Urinary bladder (tissue), 4 donors: ENCODE data around the gene STUM. TPM values are rescaled to one million over a fixed set of nuclear protein-coding genes. Genes with fewer than 3 reads are reported as not detected.
"Not testable (repeated sequence)": the region's sequence is repeated elsewhere in the genome, so short reads cannot be mapped to it uniquely, and the experiment has no call there.

ENCODE experiments used
- DNase-seq: peaks from one replicate; pipeline ENCODE4 v3.0.0-alpha.2; 2015; ENCODE audit errors: extremely low spot score
- H3K27ac ChIP-seq: one replicate; pipeline ENCODE4 v1.5.1; 2013; ENCODE audit warnings: low read depth, mild to moderate bottlenecking, moderate library complexity
- H3K36me3 ChIP-seq: one replicate; pipeline ENCODE4 v1.6.1; 2013; ENCODE audit warnings: mild to moderate bottlenecking, moderate library complexity; ENCODE audit not compliant: insufficient read depth
- H3K4me1 ChIP-seq: one replicate; pipeline ENCODE4 v1.6.1; 2013; ENCODE audit warnings: mild to moderate bottlenecking, moderate library complexity; ENCODE audit not compliant: insufficient read depth
- H3K4me3 ChIP-seq: one replicate; pipeline ENCODE4 v1.5.1; 2013; ENCODE audit warnings: low read depth, low read length
- WGBS: extraction: QIAGEN DNeasy Blood & Tissue Kit; methylation state at CpG from one replicate; pipeline ENCODE4 v1.1.7; 2013; 5-methylcytosine and 5-hydroxymethylcytosine counted together
- polyA plus RNA-seq: library from polyadenylated mRNA; stranded (reverse); fragments of 200-250 nt; gene quantifications from one replicate; pipeline ENCODE4 v1.2.3, GENCODE V29; 2013
- total RNA-seq: library from RNA; depleted of rRNA; stranded (reverse); fragments of >200 nt; gene quantifications from one replicate; pipeline ENCODE4 v1.2.3, GENCODE V29; 2014
- donor health status: healthy with polysubstance abuse.
- donor health status: healthy.

The STUM gene
- total and polyA plus RNA-seq, 2 donors: 2.5 to 18.8 TPM

- no peak overlapping the region for H3K4me3 ChIP-seq
- 90% methylated on average over 1 of the region's 1 CpG for WGBS
- no peaks in the 10 kb centered on the region for H3K36me3 ChIP-seq
- H3K27ac ChIP-seq: no peak overlapping the region
- no peaks in the 10 kb centered on the region for H3K4me1 ChIP-seq
- DNase-seq: no peak
These were observed 88.2 kb downstream of the STUM start for GRCh38 chr1:226636847-226637096.

DNA sequence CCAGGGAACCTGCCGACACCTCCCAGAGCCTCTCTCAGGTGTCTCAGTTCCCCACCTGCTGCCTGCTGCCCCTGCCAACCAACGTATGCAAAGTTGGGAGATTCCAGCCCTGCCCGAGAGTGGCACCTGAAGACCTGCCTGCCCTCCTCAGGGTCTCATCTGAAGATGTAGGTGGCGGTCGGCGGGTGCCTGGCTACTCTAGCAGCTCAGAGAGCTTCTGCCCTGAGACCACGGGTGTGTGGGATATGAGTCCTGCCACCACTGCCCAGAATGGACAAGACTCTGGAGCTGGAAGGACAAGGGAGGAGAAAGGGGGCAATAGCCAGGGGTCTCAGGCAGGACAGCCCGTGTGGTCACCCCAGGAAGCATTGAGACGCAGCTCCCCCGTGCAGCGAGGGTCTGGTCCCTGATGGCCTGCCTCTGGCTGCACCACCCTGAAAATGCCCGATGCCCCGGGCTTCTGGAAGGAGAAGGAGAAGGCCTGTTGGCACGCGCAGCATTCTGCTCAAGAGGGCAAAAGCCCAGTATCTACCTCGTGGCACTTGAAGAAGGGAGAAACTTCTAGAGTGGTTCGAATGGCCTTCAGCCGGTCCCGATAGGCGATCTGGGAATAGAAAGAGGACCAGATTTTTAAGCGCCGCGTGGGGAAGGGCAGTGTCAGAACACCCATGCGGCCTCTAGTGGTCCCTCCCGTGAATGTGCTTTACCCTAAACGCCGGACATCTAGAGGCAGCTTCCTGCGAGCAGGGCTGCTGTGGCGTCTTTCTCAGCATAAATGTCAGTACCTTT, 88.8 kb downstream of the STUM start:
- H3K4me1 ChIP-seq: no peaks in the 10 kb centered on the region
- 65% methylated on average over 29 of the region's 29 CpGs for WGBS
- no peak overlapping the region for H3K27ac ChIP-seq
- no peak for DNase-seq
- no peak overlapping the region for H3K4me3 ChIP-seq
- H3K36me3 ChIP-seq: no peaks in the 10 kb centered on the region

DNA sequence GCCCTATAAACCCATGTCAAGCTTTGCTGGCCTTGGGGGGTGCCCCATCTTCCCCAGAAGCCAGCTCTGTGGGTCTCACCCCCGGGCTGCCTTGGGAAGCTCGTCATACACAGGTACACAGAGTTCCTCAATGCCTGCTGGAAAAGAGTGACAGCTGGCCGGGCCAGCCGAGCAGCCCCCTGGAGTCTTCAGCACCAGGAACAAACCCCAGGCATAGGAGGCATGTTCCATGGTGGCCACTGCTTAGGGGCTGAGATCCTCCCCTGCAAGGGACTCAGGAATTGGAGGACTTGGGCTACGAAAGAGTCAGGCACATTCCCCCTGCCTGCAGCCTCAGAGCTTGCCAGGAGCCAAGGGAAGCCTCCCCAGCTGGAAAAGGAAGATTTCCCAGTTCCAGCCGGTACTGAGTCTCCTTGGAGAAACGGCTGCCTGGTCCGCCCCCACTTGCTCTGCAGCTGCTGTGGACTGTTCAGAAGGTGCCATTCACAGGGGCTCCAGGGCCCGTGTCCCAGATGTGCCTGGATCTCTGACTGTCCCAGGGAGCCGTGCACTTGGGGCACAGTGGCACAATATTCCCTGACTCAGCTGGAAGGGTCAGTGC, 89.5 kb downstream of the STUM start:
- Histone ChIP-seq H3K36me3 (no peaks in the 10 kb centered on the region), H3K4me3 (no peak overlapping the region)
- WGBS: 50% methylated on average over 10 of the region's 10 CpGs

GRCh38 chr1:226638608-226639007, 90.0 kb downstream of the STUM start:
- Histone ChIP-seq H3K4me1 (no peaks in the 10 kb centered on the region), H3K4me3 (no peak overlapping the region), H3K27ac (no peak overlapping the region), H3K36me3 (no peaks in the 10 kb centered on the region)
- WGBS: 83% methylated on average over 16 of the region's 16 CpGs
- no peak for DNase-seq

More for the DNA sequence above, 89.5 kb downstream of the STUM start:
- no peaks in the 10 kb centered on the region for H3K4me1 ChIP-seq
- no peak overlapping the region for H3K27ac ChIP-seq
- no peak for DNase-seq

DNA sequence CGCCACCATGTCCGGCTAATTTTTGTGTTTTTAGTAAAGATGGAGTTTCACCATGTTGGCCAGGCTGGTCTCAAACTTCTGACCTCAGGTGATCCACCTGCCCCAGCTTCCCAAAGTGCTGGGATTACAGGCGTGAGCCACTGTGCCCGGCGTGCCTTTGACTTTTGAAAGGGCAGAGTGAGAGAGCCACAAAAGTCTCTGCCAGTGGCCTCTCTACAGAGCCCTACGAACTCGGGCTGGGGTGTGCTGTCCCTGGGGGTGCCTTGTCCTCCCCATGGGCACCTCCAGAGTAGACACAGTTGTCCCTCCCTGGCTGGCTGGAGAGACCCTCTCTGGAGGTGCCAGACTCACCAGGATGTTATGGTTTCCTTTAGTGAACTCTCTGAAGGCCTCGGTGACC, 90.6 kb downstream of the STUM start:
- not testable (repeated sequence) for H3K36me3 ChIP-seq, H3K27ac ChIP-seq, H3K4me3 ChIP-seq, DNase-seq, H3K4me1 ChIP-seq
- 93% methylated on average over 8 of the region's 8 CpGs for WGBS

GRCh38 chr1:226639631-226640061, 91.1 kb downstream of the STUM start:
- no peak overlapping the region for H3K27ac ChIP-seq
- H3K36me3 ChIP-seq: no peaks in the 10 kb centered on the region
- 95% methylated on average over 18 of the region's 18 CpGs for WGBS

DNA sequence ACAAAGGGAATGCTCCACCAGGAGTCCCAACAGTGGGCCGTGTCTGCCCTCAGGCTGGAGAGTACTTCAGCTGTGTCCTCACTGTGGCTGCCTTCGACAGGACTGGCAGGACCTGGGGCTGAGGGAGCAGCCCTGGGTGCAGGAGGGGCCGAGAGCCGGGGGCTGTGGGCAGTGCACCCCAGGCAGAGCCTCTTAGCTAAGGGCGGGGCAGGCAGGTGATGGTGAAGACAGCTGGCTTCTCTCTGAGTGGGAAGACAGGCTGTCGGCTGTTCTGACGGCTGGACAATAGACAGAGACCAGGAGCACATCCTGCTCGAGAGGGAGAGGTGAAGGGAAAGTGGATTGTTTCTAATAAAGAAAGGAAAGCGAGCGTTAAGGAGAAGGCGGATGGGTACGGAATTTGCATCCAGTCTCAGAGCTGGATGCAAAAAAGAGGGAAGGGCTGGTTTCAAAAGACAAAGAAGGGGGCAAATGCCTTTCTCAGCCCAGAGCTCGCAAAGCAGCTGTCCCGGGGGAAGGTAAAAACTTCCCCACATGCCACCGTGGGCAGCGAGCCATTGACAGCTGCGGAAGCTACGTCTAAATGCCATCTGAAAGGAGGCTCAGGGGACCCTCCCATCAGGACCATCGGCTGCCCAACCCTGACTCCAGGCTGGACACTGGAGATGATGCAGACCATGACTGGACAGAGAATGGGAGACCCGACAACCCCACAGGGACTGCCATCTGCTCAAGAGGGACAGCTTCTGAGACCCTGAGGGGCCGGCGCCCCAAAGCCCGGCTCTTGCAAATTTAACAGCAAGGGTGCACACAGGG, 92.0 kb downstream of the STUM start:
- Histone ChIP-seq H3K36me3 (no peaks in the 10 kb centered on the region), H3K27ac (no peak overlapping the region), H3K4me3 (no peak overlapping the region), H3K4me1 (no peaks in the 10 kb centered on the region)
- 86% methylated on average over 23 of the region's 23 CpGs for WGBS
- DNase-seq: no peak

More at GRCh38 chr1:226639631-226640061, 91.1 kb downstream of the STUM start:
- H3K4me3 ChIP-seq: no peak overlapping the region
- H3K4me1 ChIP-seq: no peaks in the 10 kb centered on the region
- DNase-seq: no peak

DNA sequence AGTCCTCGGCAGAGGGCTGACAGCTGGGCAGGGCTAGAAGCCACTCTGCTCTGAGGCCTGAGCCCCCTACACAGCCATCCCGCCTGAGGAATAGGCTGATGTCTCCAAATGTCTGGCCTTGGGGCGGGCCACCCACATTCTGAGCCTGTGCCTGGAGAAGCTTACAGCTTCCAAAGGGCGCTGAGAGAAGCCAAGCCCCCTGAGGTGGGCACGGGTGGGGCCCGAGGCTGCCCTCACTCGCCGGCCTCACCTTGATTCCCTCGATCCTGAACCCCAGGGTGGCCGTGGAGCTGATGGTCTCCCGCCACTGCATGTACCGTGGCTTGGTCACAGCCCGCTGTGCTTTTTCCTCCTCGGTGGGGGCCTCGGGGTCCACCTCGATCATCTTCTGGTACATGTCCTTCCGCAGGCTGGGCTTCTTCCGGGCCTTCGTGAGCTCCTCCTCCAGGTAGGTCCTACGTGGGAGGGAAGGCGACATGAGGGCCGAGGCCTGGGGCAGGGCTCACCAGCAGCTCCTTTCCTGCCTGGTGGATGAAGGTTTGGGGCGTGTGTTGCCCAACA, 93.2 kb downstream of the STUM start:
- 93% methylated on average over 23 of the region's 23 CpGs for WGBS
- H3K36me3 ChIP-seq: no peaks in the 10 kb centered on the region
- no peaks in the 10 kb centered on the region for H3K4me1 ChIP-seq
- DNase-seq: no peak
- no peak overlapping the region for H3K4me3 ChIP-seq
- H3K27ac ChIP-seq: no peak overlapping the region

DNA sequence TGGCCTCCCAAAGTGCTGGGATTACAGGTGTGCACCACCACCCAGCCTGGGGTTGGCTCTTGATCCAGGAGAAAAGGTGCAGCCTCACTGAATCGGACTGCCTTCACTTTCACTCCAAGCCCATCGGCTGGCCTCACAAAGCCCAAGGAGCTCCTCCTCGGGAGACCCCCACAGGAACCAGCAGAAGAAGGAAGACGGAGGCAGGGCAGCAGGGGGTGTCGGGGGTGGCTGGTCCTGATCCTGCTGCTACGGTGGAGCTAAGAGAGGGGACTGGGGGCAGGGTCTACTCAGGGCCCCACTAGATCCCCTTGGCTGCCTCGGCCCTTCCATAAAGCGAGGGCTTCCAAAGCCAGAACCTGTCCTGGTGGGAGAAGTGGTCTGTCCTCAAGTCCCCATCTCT, 93.9 kb downstream of the STUM start:
- no peaks in the 10 kb centered on the region for H3K36me3 ChIP-seq
- no peak overlapping the region for H3K4me3 ChIP-seq
- no peaks in the 10 kb centered on the region for H3K4me1 ChIP-seq
- no peak overlapping the region for H3K27ac ChIP-seq
- 96% methylated on average over 8 of the region's 8 CpGs for WGBS
- no peak for DNase-seq

DNA sequence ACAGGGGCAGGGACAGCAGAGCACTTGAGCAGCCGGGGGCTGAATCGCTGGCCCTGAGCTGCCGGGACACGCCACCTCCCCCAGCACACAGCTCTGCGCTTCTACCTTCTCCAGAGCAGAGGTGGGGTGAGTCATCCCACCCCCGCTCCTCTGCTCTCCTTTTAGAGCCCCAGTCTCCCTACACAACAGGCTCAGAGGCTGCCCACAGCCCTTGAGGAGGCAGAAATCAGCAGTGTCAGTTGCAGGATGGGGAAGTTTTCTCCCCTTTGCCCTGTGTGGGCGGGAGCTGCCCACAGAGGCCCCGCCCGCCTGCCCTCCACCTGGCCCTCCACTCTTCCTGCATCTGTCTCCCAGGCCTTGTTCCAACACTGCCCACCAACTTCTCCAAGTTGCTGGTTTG, 94.6 kb downstream of the STUM start:
- WGBS: 69% methylated on average over 9 of the region's 9 CpGs
- no peak for DNase-seq
- H3K27ac ChIP-seq: no peak overlapping the region
- H3K4me1 ChIP-seq: no peaks in the 10 kb centered on the region
- no peak overlapping the region for H3K4me3 ChIP-seq
- H3K36me3 ChIP-seq: no peaks in the 10 kb centered on the region

GRCh38 chr1:226643611-226644540, 95.3 kb downstream of the STUM start:
- H3K36me3 ChIP-seq: no peaks in the 10 kb centered on the region
- H3K4me1 ChIP-seq: no peaks in the 10 kb centered on the region
- 81% methylated on average over 18 of the region's 18 CpGs for WGBS
- DNase-seq: no peak
- no peak overlapping the region for H3K27ac ChIP-seq
- H3K4me3 ChIP-seq: no peak overlapping the region

GRCh38 chr1:226644541-226645176, 96.1 kb downstream of the STUM start:
- DNase-seq: no peak
- no peak overlapping the region for H3K4me3 ChIP-seq
- H3K4me1 ChIP-seq: no peaks in the 10 kb centered on the region
- no peaks in the 10 kb centered on the region for H3K36me3 ChIP-seq
- 92% methylated on average over 10 of the region's 10 CpGs for WGBS
- no peak overlapping the region for H3K27ac ChIP-seq
